Jurkat, Clone E6-1 (cell line): Measurements from ENCODE around the gene SYT17.
A peak's percentile ranks its signal among the peaks of the same experiment; 100 is the strongest.

Experiments used
- DNase-seq: peaks from one replicate; pipeline ENCODE4 v3.0.0-alpha.2; 2011; ENCODE audit warnings: low read depth, low spot score
- H3K4me3 ChIP-seq: 2 replicates; pipeline ENCODE4 v1.5.1; 2011; ENCODE audit warnings: mild to moderate bottlenecking, low read length, control low read depth, moderate library complexity

Gene SYT17

GRCh38 chr16:19284207-19284606 lies 116.2 kb downstream of the SYT17 start:
- no peak overlapping the region for H3K4me3 ChIP-seq
- DNase-seq = no peak

GRCh38 chr16:19285431-19285830 lies 117.4 kb downstream of the SYT17 start, which contains the start of gene CLEC19A:
CLEC19A (plus strand) TSS chr16:19285731; CDS start chr16:19285852, 121 bp downstream.
- H3K4me3 ChIP-seq = no peak within 1 kb of the TSS
- no peak for DNase-seq

- no peak for DNase-seq
Measured at GRCh38 chr16:19286827-19287226, 118.8 kb downstream of the SYT17 start.

GRCh38 chr16:19287241-19287640 lies 119.2 kb downstream of the SYT17 start:
- no peak overlapping the region for H3K4me3 ChIP-seq
- no peak for DNase-seq

More at GRCh38 chr16:19286827-19287226, 118.8 kb downstream of the SYT17 start:
- no peak overlapping the region for H3K4me3 ChIP-seq

GRCh38 chr16:19288872-19289799 lies 121.1 kb downstream of the SYT17 start:
- no peak overlapping the region for H3K4me3 ChIP-seq
- DNase-seq = no peak

GRCh38 chr16:19289811-19290485 lies 121.9 kb downstream of the SYT17 start:
- no peak overlapping the region for H3K4me3 ChIP-seq
- DNase-seq = no peak

- no peak overlapping the region for H3K4me3 ChIP-seq
- DNase-seq = no peak
Measured at GRCh38 chr16:19290860-19291259, 122.8 kb downstream of the SYT17 start.

- DNase-seq = no peak
Measured at GRCh38 chr16:19291475-19291874, 123.4 kb downstream of the SYT17 start.

GRCh38 chr16:19292186-19292585 lies 124.1 kb downstream of the SYT17 start:
- no peak for DNase-seq
- H3K4me3 ChIP-seq = no peak overlapping the region

More at GRCh38 chr16:19291475-19291874, 123.4 kb downstream of the SYT17 start:
- no peak overlapping the region for H3K4me3 ChIP-seq

GRCh38 chr16:19294156-19294649 lies 126.2 kb downstream of the SYT17 start:
- H3K4me3 ChIP-seq = no peak overlapping the region
- DNase-seq = no peak

GRCh38 chr16:19295393-19295792 lies 127.4 kb downstream of the SYT17 start:
- no peak overlapping the region for H3K4me3 ChIP-seq
- DNase-seq = no peak

GRCh38 chr16:19297454-19297853 lies 129.4 kb downstream of the SYT17 start:
- H3K4me3 ChIP-seq = no peak overlapping the region
- no peak for DNase-seq

GRCh38 chr16:19299565-19299964 lies 131.5 kb downstream of the SYT17 start:
- H3K4me3 ChIP-seq = no peak overlapping the region
- no peak for DNase-seq

- no peak for DNase-seq
Measured at GRCh38 chr16:19301931-19302330, 133.9 kb downstream of the SYT17 start.

GRCh38 chr16:19304750-19305149 lies 136.7 kb downstream of the SYT17 start:
- H3K4me3 ChIP-seq = no peak overlapping the region
- DNase-seq = no peak

More at GRCh38 chr16:19301931-19302330, 133.9 kb downstream of the SYT17 start:
- H3K4me3 ChIP-seq = no peak overlapping the region

- DNase-seq = no peak
- H3K4me3 ChIP-seq = no peak overlapping the region
Measured at GRCh38 chr16:19305443-19305842, 137.4 kb downstream of the SYT17 start.

GRCh38 chr16:19307587-19308241 lies 139.7 kb downstream of the SYT17 start:
- no peak overlapping the region for H3K4me3 ChIP-seq

GRCh38 chr16:19308392-19308791 lies 140.4 kb downstream of the SYT17 start:
- no peak for DNase-seq
- H3K4me3 ChIP-seq = no peak overlapping the region

More at GRCh38 chr16:19307587-19308241, 139.7 kb downstream of the SYT17 start:
- DNase-seq = peak; percentile 10

- no peak for DNase-seq
- no peak overlapping the region for H3K4me3 ChIP-seq
Measured at GRCh38 chr16:19309178-19309577, 141.1 kb downstream of the SYT17 start.
